GM23338 (cell line): ENCODE data around the gene NDC1. TPM values are rescaled to one million over a fixed set of nuclear protein-coding genes. Genes with fewer than 3 reads are reported as not detected.

Source experiments
- ATAC-seq: fragments of 200-7000 bp; cut with Tn5 transposase; 3 replicates; pipeline ENCODE4 v1.9.1; 2020
- DNase-seq: peaks from one replicate; pipeline ENCODE4 v3.0.0-alpha.2; 2015; ENCODE audit warnings: low spot score
- H2AFZ ChIP-seq: fragments of 200-600 bp; sonication (generic); 2 replicates; pipeline ENCODE4 v1.8.0; 2016; ENCODE audit warnings: antibody characterized with exemption, mild to moderate bottlenecking, moderate library complexity
- H3F3A ChIP-seq: fragments of 200-600 bp; sonication (generic); replicated peaks from 2 replicates; pipeline ENCODE4 v1.8.0; 2017; ENCODE audit warnings: antibody characterized with exemption, mixed run types, low read depth
- H3K27ac ChIP-seq: fragments of 200-600 bp; sonication (generic); 2 replicates; pipeline ENCODE4 v1.6.1; 2016; ENCODE audit warnings: low read depth
- H3K27me3 ChIP-seq: fragments of 200-600 bp; sonication (generic); 2 replicates; pipeline ENCODE4 v1.8.0; 2016; ENCODE audit warnings: mild to moderate bottlenecking, mixed run types, moderate library complexity; ENCODE audit not compliant: insufficient read depth
- H3K36me3 ChIP-seq: fragments of 200-600 bp; sonication (generic); 2 replicates; pipeline ENCODE4 v1.8.0; 2016; ENCODE audit warnings: mild to moderate bottlenecking; ENCODE audit not compliant: insufficient read depth
- H3K4me1 ChIP-seq: fragments of 200-600 bp; sonication (generic); 2 replicates; pipeline ENCODE4 v1.8.0; 2016; ENCODE audit warnings: mild to moderate bottlenecking, moderate library complexity; ENCODE audit not compliant: insufficient read depth
- H3K4me2 ChIP-seq: fragments of 200-600 bp; sonication (generic); 2 replicates; pipeline ENCODE4 v1.7.1; 2017; ENCODE audit warnings: mixed run types
- H3K4me3 ChIP-seq: fragments of 200-600 bp; sonication (generic); 2 replicates; pipeline ENCODE4 v1.6.1; 2016; ENCODE audit warnings: mixed run types
- H3K79me2 ChIP-seq: fragments of 200-600 bp; sonication (generic); replicated peaks from 2 replicates; pipeline ENCODE4 v1.8.0; 2017; ENCODE audit warnings: mild to moderate bottlenecking; ENCODE audit not compliant: insufficient read depth
- H3K9me2 ChIP-seq: fragments of 200-600 bp; sonication (generic); 2 replicates; pipeline ENCODE4 v1.8.0; 2017; ENCODE audit not compliant: insufficient read depth
- H4K20me1 ChIP-seq: fragments of 200-600 bp; sonication (generic); replicated peaks from 2 replicates; pipeline ENCODE4 v1.8.0; 2017; ENCODE audit warnings: mild to moderate bottlenecking; ENCODE audit not compliant: insufficient read depth
- H3K27ac Mint-ChIP-seq: 2 replicates; pipeline ENCODE4 v1.8.0; 2020; ENCODE audit warnings: inconsistent platforms, mild to moderate bottlenecking, moderate library complexity, mixed read lengths
- H3K27me3 Mint-ChIP-seq: 3 replicates; pipeline ENCODE4 v1.8.0; 2022; ENCODE audit warnings: low read depth, mild to moderate bottlenecking, moderate library complexity, mixed read lengths, inconsistent platforms; ENCODE audit not compliant: insufficient read depth, poor library complexity
- H3K36me3 Mint-ChIP-seq: 3 replicates; pipeline ENCODE4 v1.8.0; 2021; ENCODE audit warnings: low read depth, mild to moderate bottlenecking, inconsistent platforms, moderate library complexity, mixed read lengths
- H3K4me1 Mint-ChIP-seq: 3 replicates; pipeline ENCODE4 v1.8.0; 2020; ENCODE audit warnings: mild to moderate bottlenecking, inconsistent platforms, mixed read lengths
- H3K4me3 Mint-ChIP-seq: 3 replicates; pipeline ENCODE4 v1.8.0; 2021; ENCODE audit warnings: moderate library complexity, mild to moderate bottlenecking, inconsistent platforms, mixed read lengths
- H3K9me3 Mint-ChIP-seq: 3 replicates; pipeline ENCODE4 v1.8.0; 2020; ENCODE audit warnings: moderate library complexity, mild to moderate bottlenecking, inconsistent platforms, mixed read lengths
- CREB1 ChIP-seq: fragments of 250-450 bp; sonication (Bioruptor Pico); IDR thresholded peaks from 2 replicates; pipeline ENCODE4 v1.5.0; 2020; ENCODE audit warnings: low read depth, mild to moderate bottlenecking, moderate library complexity
- ETS1 ChIP-seq: IDR thresholded peaks from 2 replicates; pipeline ENCODE4 v1.6.1; 2016; ENCODE audit warnings: antibody characterized with exemption
- EZH2 ChIP-seq: fragments of 200-600 bp; sonication (generic); IDR thresholded peaks from one replicate; pipeline ENCODE4 v1.8.0; 2017; ENCODE audit warnings: antibody characterized with exemption, mild to moderate bottlenecking, low read depth; ENCODE audit not compliant: unreplicated experiment
- EZH2phosphoT487 ChIP-seq: fragments of 200-600 bp; sonication (generic); IDR thresholded peaks from one replicate; pipeline ENCODE4 v1.8.1; 2018; ENCODE audit warnings: antibody characterized with exemption; ENCODE audit not compliant: unreplicated experiment
- JUNB ChIP-seq: IDR thresholded peaks from one replicate; pipeline ENCODE4 v1.6.1; 2016; ENCODE audit warnings: antibody characterized with exemption; ENCODE audit not compliant: unreplicated experiment
- NANOG ChIP-seq: IDR thresholded peaks from 2 replicates; pipeline ENCODE4 v1.6.1; 2016; ENCODE audit warnings: antibody characterized with exemption, borderline replicate concordance
- POLR2AphosphoS5 ChIP-seq: IDR thresholded peaks from 2 replicates; pipeline ENCODE4 v1.6.1; 2016; ENCODE audit warnings: antibody characterized with exemption, low read depth
- STAT1 ChIP-seq: IDR thresholded peaks from one replicate; pipeline ENCODE4 v1.6.1; 2016; ENCODE audit warnings: antibody characterized with exemption; ENCODE audit not compliant: unreplicated experiment
- ZNF114 ChIP-seq: fragments of 250-450 bp; sonication (Bioruptor Pico); IDR thresholded peaks from 2 replicates; pipeline ENCODE4 v1.5.0; 2020; ENCODE audit warnings: mild to moderate bottlenecking, moderate library complexity
- ZNF331 ChIP-seq: fragments of 250-450 bp; sonication (Bioruptor Pico); IDR thresholded peaks from 2 replicates; pipeline ENCODE4 v1.5.0; 2020; ENCODE audit warnings: low read depth, mild to moderate bottlenecking, moderate library complexity
- ZNF462 ChIP-seq: fragments of 250-450 bp; sonication (Bioruptor Pico); IDR thresholded peaks from 2 replicates; pipeline ENCODE4 v1.5.0; 2020; ENCODE audit warnings: mild to moderate bottlenecking, moderate library complexity
- polyA plus RNA-seq: library from polyadenylated mRNA; unstranded; fragments of >200 nt; fragmentation: Nextera tagmentation; extraction: Ambion mirVana; gene quantifications from 2 replicates; pipeline ENCODE4 v1.2.1, GENCODE V29; 2016
- total RNA-seq: library from RNA; depleted of rRNA; stranded (reverse); fragments of >200 nt; shearing (Covaris generic); gene quantifications from 2 replicates; pipeline ENCODE4 v1.2.3, GENCODE V29; 2014
- TF ChIP-seq, protein P1 (sequence below): IDR thresholded peaks from one replicate; pipeline ENCODE4 v1.6.1; 2018; ENCODE audit warnings: antibody characterized with exemption; ENCODE audit not compliant: unreplicated experiment
- TF ChIP-seq, protein P2 (sequence below), 2 experiments: fragments of 200-600 bp in 1 of 2; sonication (generic) in 1 of 2; conservative IDR thresholded peaks; 2 replicates each; pipeline versions ENCODE4 v1.5.1 to v1.6.1; 2016 to 2017; ENCODE audit warnings: antibody characterized with exemption in 2 of 2, low read depth in 2 of 2, mild to moderate bottlenecking in 2 of 2, moderate library complexity in 1 of 2

The NDC1 gene
- total and polyA plus RNA-seq, 2 experiments from 2014 or later: 19.8 to 100 TPM

GRCh38 chr1:53734650-53735211 lies 103.4 kb downstream of the NDC1 start:
- Mint-ChIP-seq H3K27me3 (peaks cover 49% of the 10 kb centered on the region), H3K4me3 (no peak overlapping the region), H3K27ac (no peak overlapping the region), H3K9me3 (no peaks in the 10 kb centered on the region), H3K4me1 (peaks cover 12% of the 10 kb centered on the region), H3K36me3 (no peaks in the 10 kb centered on the region)
- H3K4me3 ChIP-seq: no peak overlapping the region
- no peaks in the 10 kb centered on the region for H3K9me2 ChIP-seq
- H3K36me3 ChIP-seq: no peaks in the 10 kb centered on the region
- peaks cover 9% of the 10 kb centered on the region; the same call in 1 of the 2 replicates for H3K4me1 ChIP-seq
- no peaks in the 10 kb centered on the region for H4K20me1 ChIP-seq
- peaks cover 3% of the 10 kb centered on the region; the same call in 1 of the 2 replicates for H3F3A ChIP-seq
- no peak overlapping the region for H2AFZ ChIP-seq
- ATAC-seq (peak; percentile 5; the same call in 1 of the 3 replicates), DNase-seq (no peak)
- no peak for TF ChIP-seq EZH2
- TF ChIP-seq ZNF331 (CRISPR knock-in tag): no peak
- TF ChIP-seq JUNB: no peak
- TF ChIP-seq CREB1 (CRISPR knock-in tag): no peak
- TF ChIP-seq, protein P1, sequence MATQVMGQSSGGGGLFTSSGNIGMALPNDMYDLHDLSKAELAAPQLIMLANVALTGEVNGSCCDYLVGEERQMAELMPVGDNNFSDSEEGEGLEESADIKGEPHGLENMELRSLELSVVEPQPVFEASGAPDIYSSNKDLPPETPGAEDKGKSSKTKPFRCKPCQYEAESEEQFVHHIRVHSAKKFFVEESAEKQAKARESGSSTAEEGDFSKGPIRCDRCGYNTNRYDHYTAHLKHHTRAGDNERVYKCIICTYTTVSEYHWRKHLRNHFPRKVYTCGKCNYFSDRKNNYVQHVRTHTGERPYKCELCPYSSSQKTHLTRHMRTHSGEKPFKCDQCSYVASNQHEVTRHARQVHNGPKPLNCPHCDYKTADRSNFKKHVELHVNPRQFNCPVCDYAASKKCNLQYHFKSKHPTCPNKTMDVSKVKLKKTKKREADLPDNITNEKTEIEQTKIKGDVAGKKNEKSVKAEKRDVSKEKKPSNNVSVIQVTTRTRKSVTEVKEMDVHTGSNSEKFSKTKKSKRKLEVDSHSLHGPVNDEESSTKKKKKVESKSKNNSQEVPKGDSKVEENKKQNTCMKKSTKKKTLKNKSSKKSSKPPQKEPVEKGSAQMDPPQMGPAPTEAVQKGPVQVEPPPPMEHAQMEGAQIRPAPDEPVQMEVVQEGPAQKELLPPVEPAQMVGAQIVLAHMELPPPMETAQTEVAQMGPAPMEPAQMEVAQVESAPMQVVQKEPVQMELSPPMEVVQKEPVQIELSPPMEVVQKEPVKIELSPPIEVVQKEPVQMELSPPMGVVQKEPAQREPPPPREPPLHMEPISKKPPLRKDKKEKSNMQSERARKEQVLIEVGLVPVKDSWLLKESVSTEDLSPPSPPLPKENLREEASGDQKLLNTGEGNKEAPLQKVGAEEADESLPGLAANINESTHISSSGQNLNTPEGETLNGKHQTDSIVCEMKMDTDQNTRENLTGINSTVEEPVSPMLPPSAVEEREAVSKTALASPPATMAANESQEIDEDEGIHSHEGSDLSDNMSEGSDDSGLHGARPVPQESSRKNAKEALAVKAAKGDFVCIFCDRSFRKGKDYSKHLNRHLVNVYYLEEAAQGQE: no peak
- no peak for TF ChIP-seq ETS1
- TF ChIP-seq NANOG: no peak
- TF ChIP-seq POLR2AphosphoS5: no peak
- TF ChIP-seq ZNF114 (CRISPR knock-in tag): no peak
- no peak for TF ChIP-seq EZH2phosphoT487
- TF ChIP-seq, protein P2, sequence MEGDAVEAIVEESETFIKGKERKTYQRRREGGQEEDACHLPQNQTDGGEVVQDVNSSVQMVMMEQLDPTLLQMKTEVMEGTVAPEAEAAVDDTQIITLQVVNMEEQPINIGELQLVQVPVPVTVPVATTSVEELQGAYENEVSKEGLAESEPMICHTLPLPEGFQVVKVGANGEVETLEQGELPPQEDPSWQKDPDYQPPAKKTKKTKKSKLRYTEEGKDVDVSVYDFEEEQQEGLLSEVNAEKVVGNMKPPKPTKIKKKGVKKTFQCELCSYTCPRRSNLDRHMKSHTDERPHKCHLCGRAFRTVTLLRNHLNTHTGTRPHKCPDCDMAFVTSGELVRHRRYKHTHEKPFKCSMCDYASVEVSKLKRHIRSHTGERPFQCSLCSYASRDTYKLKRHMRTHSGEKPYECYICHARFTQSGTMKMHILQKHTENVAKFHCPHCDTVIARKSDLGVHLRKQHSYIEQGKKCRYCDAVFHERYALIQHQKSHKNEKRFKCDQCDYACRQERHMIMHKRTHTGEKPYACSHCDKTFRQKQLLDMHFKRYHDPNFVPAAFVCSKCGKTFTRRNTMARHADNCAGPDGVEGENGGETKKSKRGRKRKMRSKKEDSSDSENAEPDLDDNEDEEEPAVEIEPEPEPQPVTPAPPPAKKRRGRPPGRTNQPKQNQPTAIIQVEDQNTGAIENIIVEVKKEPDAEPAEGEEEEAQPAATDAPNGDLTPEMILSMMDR (conservative IDR thresholded peaks at IDR 0.05; ENCODE audit: low read depth in 2 of 2): no peak
- no peak for TF ChIP-seq ZNF462 (CRISPR knock-in tag)
- TF ChIP-seq STAT1: no peak
- H3K79me2 ChIP-seq: no peaks in the 10 kb centered on the region
- H3K27me3 ChIP-seq: peaks cover 56% of the 10 kb centered on the region
- H3K4me2 ChIP-seq: no peak overlapping the region; the same call in 1 of the 2 replicates
- H3K27ac ChIP-seq: no peak overlapping the region
